Subcutaneous abdominal adipose tissue (tissue), 5 donors: ENCODE measurements around the gene STEAP3.

Experiments
- H3K27ac ChIP-seq: one replicate; pipeline ENCODE4 v1.7.0; 2013; ENCODE audit warnings: low read depth, mild to moderate bottlenecking, inconsistent platforms, low read length, moderate library complexity
- H3K27me3 ChIP-seq, 5 donors: one replicate each; pipeline ENCODE4 v1.7.0; 2013; ENCODE audit warnings: low read length in 5 of 5, inconsistent platforms in 1 of 5; ENCODE audit not compliant: control insufficient read depth in 5 of 5, insufficient read depth in 4 of 5
- H3K36me3 ChIP-seq, 5 donors: one replicate each; pipeline ENCODE4 v1.7.0; 2013; ENCODE audit warnings: low read length in 5 of 5; ENCODE audit not compliant: control insufficient read depth in 5 of 5, insufficient read depth in 5 of 5
- H3K4me1 ChIP-seq, 5 donors: one replicate each; pipeline ENCODE4 v1.7.0; 2013; ENCODE audit warnings: low read length in 5 of 5, mild to moderate bottlenecking in 3 of 5, moderate library complexity in 1 of 5; ENCODE audit not compliant: control insufficient read depth in 5 of 5, insufficient read depth in 5 of 5
- H3K4me3 ChIP-seq, 5 donors: one replicate each; pipeline ENCODE4 v1.7.0; 2013; ENCODE audit warnings: low read length in 5 of 5, low read depth in 1 of 5
- H3K9ac ChIP-seq, 5 donors: one replicate each; pipeline ENCODE4 v1.7.0; 2013; ENCODE audit warnings: low read length in 5 of 5, mild to moderate bottlenecking in 4 of 5, moderate library complexity in 3 of 5
- H3K9me3 ChIP-seq, 5 donors: one replicate each; pipeline ENCODE4 v1.7.0; 2013; ENCODE audit warnings: low read length in 5 of 5; ENCODE audit not compliant: control insufficient read depth in 5 of 5
- donor health status: healthy.
- donor health status: healthy.
- donor health status: healthy.
- donor health status: healthy.
- donor health status: healthy.

The STEAP3 gene

GRCh38 chr2:119197529-119198239 is 25.9 kb upstream of the STEAP3 start:
- peaks cover 0 to 3% (median 3%) of the 10 kb centered on the region in 5 donors for H3K27me3 ChIP-seq
- H3K9me3 ChIP-seq = no peaks in the 10 kb centered on the region
- peaks cover 0 to 4% (median 0%) of the 10 kb centered on the region in 5 donors for H3K4me1 ChIP-seq
- H3K9ac ChIP-seq = no peak overlapping the region
- H3K36me3 ChIP-seq = no peaks in the 10 kb centered on the region
- no peak overlapping the region for H3K4me3 ChIP-seq
- no peak overlapping the region for H3K27ac ChIP-seq

DNA sequence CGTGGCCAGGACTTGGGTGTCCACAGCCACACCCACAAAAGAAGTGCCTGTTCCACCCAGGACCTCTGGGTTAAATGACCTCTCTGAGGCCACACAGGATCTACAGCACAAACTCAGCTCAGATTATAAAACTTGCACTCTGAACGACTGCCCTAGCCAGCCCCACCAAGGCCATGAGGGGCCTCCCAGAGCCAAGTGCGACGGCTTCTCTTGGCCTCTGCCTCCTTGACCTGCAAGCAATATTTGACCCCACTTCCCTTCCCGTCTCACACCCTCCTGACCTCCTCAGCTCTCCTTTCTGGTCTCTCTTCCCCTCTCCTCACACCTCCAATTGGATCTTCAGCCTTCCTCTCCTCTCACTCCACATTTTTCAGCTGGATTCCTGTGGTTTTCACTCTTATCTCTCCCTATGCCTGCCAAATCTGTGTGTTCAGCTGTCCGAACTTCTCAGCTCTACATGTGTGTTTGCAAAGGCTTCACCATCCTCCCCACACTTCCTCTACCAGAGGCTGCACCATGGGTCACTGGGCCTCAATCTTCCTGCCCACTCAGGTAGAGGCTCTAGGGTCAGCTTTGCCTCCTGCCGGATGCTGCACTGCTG is 25.3 kb upstream of the STEAP3 start:
- Histone ChIP-seq H3K27me3 (peaks cover 0 to 3% (median 3%) of the 10 kb centered on the region in 5 donors), H3K4me1 (peaks cover 0 to 4% (median 0%) of the 10 kb centered on the region in 5 donors), H3K4me3 (no peak overlapping the region), H3K9ac (no peak overlapping the region), H3K36me3 (no peaks in the 10 kb centered on the region), H3K27ac (no peak overlapping the region), H3K9me3 (no peaks in the 10 kb centered on the region)

GRCh38 chr2:119201815-119202214 is 21.8 kb upstream of the STEAP3 start:
- peaks cover 0 to 3% (median under 1%) of the 10 kb centered on the region in 5 donors for H3K27me3 ChIP-seq
- no peak overlapping the region for H3K27ac ChIP-seq
- no peaks in the 10 kb centered on the region for H3K9me3 ChIP-seq
- H3K9ac ChIP-seq = no peak overlapping the region
- no peaks in the 10 kb centered on the region for H3K36me3 ChIP-seq
- H3K4me1 ChIP-seq = peaks cover 0 to 1% (median 0%) of the 10 kb centered on the region in 5 donors
- no peak overlapping the region for H3K4me3 ChIP-seq

- H3K27me3 ChIP-seq = peaks cover 0 to 3% (median 0%) of the 10 kb centered on the region in 5 donors
- H3K9ac ChIP-seq = no peak overlapping the region
- no peak overlapping the region for H3K4me3 ChIP-seq
- no peaks in the 10 kb centered on the region for H3K9me3 ChIP-seq
- no peak overlapping the region for H3K27ac ChIP-seq
- H3K36me3 ChIP-seq = no peaks in the 10 kb centered on the region
- H3K4me1 ChIP-seq = peaks cover 0 to 1% (median 0%) of the 10 kb centered on the region in 5 donors
Measured at GRCh38 chr2:119202610-119203310, 20.9 kb upstream of the STEAP3 start.

- H3K27me3 ChIP-seq = peaks cover 0 to 3% (median 0%) of the 10 kb centered on the region in 5 donors
- H3K4me3 ChIP-seq = no peak overlapping the region
- H3K36me3 ChIP-seq = no peaks in the 10 kb centered on the region
- no peak overlapping the region for H3K27ac ChIP-seq
- H3K9ac ChIP-seq = no peak overlapping the region
- H3K9me3 ChIP-seq = no peaks in the 10 kb centered on the region
- H3K4me1 ChIP-seq = no peaks in the 10 kb centered on the region
Measured at GRCh38 chr2:119204525-119204924, 19.1 kb upstream of the STEAP3 start.

GRCh38 chr2:119205001-119205706 is 18.5 kb upstream of the STEAP3 start:
- H3K27me3 ChIP-seq = peaks cover 0 to 3% (median 0%) of the 10 kb centered on the region in 5 donors
- no peak overlapping the region for H3K9ac ChIP-seq
- H3K9me3 ChIP-seq = no peaks in the 10 kb centered on the region
- no peaks in the 10 kb centered on the region for H3K4me1 ChIP-seq
- H3K4me3 ChIP-seq = no peak overlapping the region
- H3K27ac ChIP-seq = no peak overlapping the region
- H3K36me3 ChIP-seq = no peaks in the 10 kb centered on the region

- Histone ChIP-seq H3K9me3 (no peaks in the 10 kb centered on the region), H3K36me3 (no peaks in the 10 kb centered on the region), H3K4me1 (no peaks in the 10 kb centered on the region), H3K27me3 (no peaks in the 10 kb centered on the region), H3K9ac (no peak overlapping the region), H3K27ac (no peak overlapping the region), H3K4me3 (no peak overlapping the region)
Measured at GRCh38 chr2:119206201-119206600, 17.4 kb upstream of the STEAP3 start.

- Histone ChIP-seq H3K27ac (no peak overlapping the region), H3K9ac (no peak overlapping the region), H3K36me3 (no peaks in the 10 kb centered on the region), H3K4me1 (no peaks in the 10 kb centered on the region), H3K27me3 (no peaks in the 10 kb centered on the region), H3K4me3 (no peak overlapping the region), H3K9me3 (no peaks in the 10 kb centered on the region)
Measured at GRCh38 chr2:119207447-119207846, 16.2 kb upstream of the STEAP3 start.

DNA sequence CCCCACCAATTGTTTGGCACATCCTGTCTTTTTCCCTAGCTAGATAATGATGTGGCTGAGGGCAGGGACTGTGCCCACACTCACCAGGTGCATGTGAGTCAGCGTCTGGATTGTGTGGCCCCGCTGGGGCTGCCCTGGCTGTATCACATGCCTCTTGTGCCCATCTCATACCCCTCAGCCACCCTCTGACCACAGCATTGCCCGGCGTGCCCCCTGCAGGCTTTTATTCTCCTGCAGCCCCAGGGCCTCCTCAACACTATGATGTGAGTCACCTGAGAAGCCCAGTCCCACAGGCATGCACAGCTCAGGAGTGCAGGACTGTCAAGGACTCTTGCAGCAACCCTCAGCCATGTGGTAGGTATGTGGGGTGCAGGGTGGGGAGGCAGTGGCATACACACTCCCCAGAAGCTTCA is 14.8 kb upstream of the STEAP3 start:
- H3K4me1 ChIP-seq = no peaks in the 10 kb centered on the region

More for the DNA sequence above, 14.8 kb upstream of the STEAP3 start:
- H3K9ac ChIP-seq = no peak overlapping the region
- no peak overlapping the region for H3K4me3 ChIP-seq
- H3K36me3 ChIP-seq = no peaks in the 10 kb centered on the region
- H3K27me3 ChIP-seq = no peaks in the 10 kb centered on the region
- H3K9me3 ChIP-seq = no peaks in the 10 kb centered on the region
- no peak overlapping the region for H3K27ac ChIP-seq
